H1 (cell line): Measurements from ENCODE around the gene CCDC157. TPM values are rescaled to one million over a fixed set of nuclear protein-coding genes. Genes with fewer than 3 reads are reported as not detected.

Experiments used
- CTCF ChIA-PET: fragments of 300-600 bp; sonication (Branson Sonifier 250); formaldehyde crosslinking; loops from one replicate; lab custom pipeline; 2021; ENCODE audit not compliant: partially characterized antibody; lab: Charles Lee
- POLR2A ChIA-PET: fragments of 300-600 bp; sonication (Branson Sonifier 250); formaldehyde crosslinking; loops from one replicate; lab custom pipeline; 2021; ENCODE audit warnings: inconsistent platforms; ENCODE audit not compliant: partially characterized antibody; lab: Charles Lee
- DNase-seq, 2 experiments: peaks; one replicate each; pipeline versions ENCODE4 v3.0.0 to v3.0.0-alpha.2; 2010 to 2022; ENCODE audit warnings: low spot score in 2 of 2, low read depth in 1 of 2, mixed read lengths in 1 of 2
- FAIRE-seq: peaks from 2 replicates; lab custom pipeline; 2011; peaks lifted over from hg19 to GRCh38; lab: Jason Lieb, UNC
- H2AFZ ChIP-seq: 2 replicates; pipeline ENCODE4 v1.8.1; 2012; ENCODE audit warnings: low read length, inconsistent platforms
- H2AK5ac ChIP-seq: 2 replicates; pipeline ENCODE4 v1.6.1; 2013; ENCODE audit warnings: low read depth, low read length
- H2BK120ac ChIP-seq: replicated peaks from 2 replicates; pipeline ENCODE3; 2013; ENCODE audit warnings: low read depth, low read length, inconsistent platforms
- H2BK12ac ChIP-seq: 2 replicates; pipeline ENCODE4 v1.6.1; 2013; ENCODE audit warnings: low read depth, low read length
- H2BK15ac ChIP-seq: 2 replicates; pipeline ENCODE4 v1.6.1; 2013; ENCODE audit warnings: low read length
- H2BK20ac ChIP-seq: 2 replicates; pipeline ENCODE4 v1.6.1; 2013; ENCODE audit warnings: low read length
- H2BK5ac ChIP-seq: 2 replicates; pipeline ENCODE4 v1.6.1; 2013; ENCODE audit warnings: low read depth, low read length
- H3K14ac ChIP-seq: 2 replicates; pipeline ENCODE4 v1.6.1; 2013; ENCODE audit warnings: inconsistent platforms; ENCODE audit not compliant: insufficient read length
- H3K18ac ChIP-seq: 2 replicates; pipeline ENCODE4 v1.6.1; 2013; ENCODE audit warnings: low read length; ENCODE audit errors: extremely low read depth
- H3K23ac ChIP-seq: 2 replicates; pipeline ENCODE4 v1.6.1; 2013; ENCODE audit warnings: inconsistent platforms; ENCODE audit not compliant: insufficient read length
- H3K23me2 ChIP-seq: 2 replicates; pipeline ENCODE4 v1.6.1; 2013; ENCODE audit warnings: low read depth, low read length
- H3K27ac ChIP-seq: 2 replicates; pipeline ENCODE4 v1.6.1; 2011; ENCODE audit warnings: low read depth, low read length, inconsistent platforms
- H3K27me3 ChIP-seq, 4 experiments: replicated peaks in 1 of 4; 1 replicate in 1 of 4; 2 replicates in 3 of 4; pipeline versions ENCODE4 v1.6.1 to v1.8.1; 2011 to 2013; ENCODE audit warnings: low read length in 3 of 4, mild to moderate bottlenecking in 3 of 4, inconsistent platforms in 2 of 4, mixed read lengths in 2 of 4, moderate library complexity in 1 of 4; ENCODE audit not compliant: control insufficient read depth in 3 of 4, insufficient read depth in 3 of 4; ENCODE audit errors: extremely low read depth in 1 of 4
- H3K36me3 ChIP-seq, 4 experiments: 2 replicates each; pipeline versions ENCODE4 v1.6.1 to v1.8.1; 2011 to 2013; ENCODE audit warnings: mild to moderate bottlenecking in 4 of 4, low read length in 3 of 4, moderate library complexity in 2 of 4, control low read depth in 1 of 4, inconsistent platforms in 1 of 4; ENCODE audit not compliant: insufficient read depth in 4 of 4, control insufficient read depth in 2 of 4
- H3K4ac ChIP-seq: replicated peaks from 2 replicates; pipeline ENCODE3; 2013; ENCODE audit warnings: low read length, low read depth, mixed read lengths, inconsistent platforms; ENCODE audit not compliant: insufficient read length
- H3K4me1 ChIP-seq, 4 experiments: replicated peaks in 1 of 4; 1 replicate in 1 of 4; 2 replicates in 3 of 4; pipeline versions ENCODE4 v1.6.1 to v1.8.1; 2011 to 2013; ENCODE audit warnings: low read length in 3 of 4, inconsistent platforms in 2 of 4, mixed read lengths in 1 of 4; ENCODE audit not compliant: insufficient read depth in 4 of 4, control insufficient read depth in 3 of 4
- H3K4me2 ChIP-seq, 2 experiments: 2 replicates each; pipeline versions ENCODE4 v1.6.1 to v1.8.1; 2011 to 2013; ENCODE audit warnings: low read depth in 2 of 2, low read length in 2 of 2, control low read depth in 1 of 2, inconsistent platforms in 1 of 2, mild to moderate bottlenecking in 1 of 2; ENCODE audit not compliant: insufficient read depth in 1 of 2
- H3K4me3 ChIP-seq, 4 experiments: fragments of 200-600, 300-600 bp in 1 of 4; sonication (generic), shearing (Covaris generic), sonication (Bioruptor Twin) in 1 of 4; 2 replicates each; pipeline versions ENCODE4 v1.5.1 to v1.8.1; 2011 to 2016; ENCODE audit warnings: low read length in 4 of 4, low read depth in 3 of 4, control low read depth in 2 of 4, inconsistent platforms in 2 of 4, mild to moderate bottlenecking in 2 of 4, mixed read lengths in 1 of 4, moderate library complexity in 1 of 4; ENCODE audit not compliant: insufficient read depth in 2 of 4; ENCODE audit errors: extremely low read depth in 1 of 4
- H3K56ac ChIP-seq: replicated peaks from 2 replicates; pipeline ENCODE3; 2013; ENCODE audit warnings: low read depth, mild to moderate bottlenecking, mixed read lengths, low read length, inconsistent platforms; ENCODE audit not compliant: insufficient read length
- H3K79me1 ChIP-seq: 2 replicates; pipeline ENCODE4 v1.6.1; 2013; ENCODE audit warnings: low read depth, low read length, control low read depth
- H3K79me2 ChIP-seq, 2 experiments: 2 replicates each; pipeline versions ENCODE4 v1.6.1 to v1.8.1; 2012 to 2013; ENCODE audit warnings: low read length in 2 of 2, mild to moderate bottlenecking in 2 of 2, inconsistent platforms in 1 of 2; ENCODE audit not compliant: insufficient read depth in 2 of 2, control insufficient read depth in 1 of 2
- H3K9ac ChIP-seq, 4 experiments: replicated peaks in 1 of 4; 1 replicate in 1 of 4; 2 replicates in 3 of 4; pipeline versions ENCODE4 v1.6.1 to v1.8.1; 2011 to 2013; ENCODE audit warnings: low read depth in 3 of 4, low read length in 3 of 4, control low read depth in 2 of 4, mild to moderate bottlenecking in 2 of 4, moderate library complexity in 2 of 4, inconsistent platforms in 1 of 4; ENCODE audit errors: extremely low read depth in 1 of 4
- H3K9me3 ChIP-seq, 2 experiments: 2 replicates each; pipeline versions ENCODE4 v1.6.1 to v1.8.1; 2012 to 2013; ENCODE audit warnings: mild to moderate bottlenecking in 2 of 2, moderate library complexity in 2 of 2, control low read depth in 1 of 2, inconsistent platforms in 1 of 2, low read depth in 1 of 2, low read length in 1 of 2, mixed read lengths in 1 of 2; ENCODE audit not compliant: insufficient read depth in 2 of 2
- H4K20me1 ChIP-seq, 2 experiments: replicated peaks in 1 of 2; 2 replicates each; pipeline versions ENCODE3 to v1.8.1; 2011 to 2013; ENCODE audit warnings: inconsistent platforms in 2 of 2, low read length in 2 of 2, mild to moderate bottlenecking in 1 of 2; ENCODE audit not compliant: insufficient read depth in 2 of 2, control insufficient read depth in 1 of 2
- H4K5ac ChIP-seq: 2 replicates; pipeline ENCODE4 v1.6.1; 2013; ENCODE audit warnings: low read length, low read depth, mixed read lengths, inconsistent platforms; ENCODE audit not compliant: insufficient read length
- H4K8ac ChIP-seq: 2 replicates; pipeline ENCODE4 v1.8.0; 2013; ENCODE audit warnings: mild to moderate bottlenecking, moderate library complexity, low read length, inconsistent platforms; ENCODE audit not compliant: insufficient read depth; ENCODE audit errors: extremely low read depth
- H4K91ac ChIP-seq: replicated peaks from 2 replicates; pipeline ENCODE3; 2013; ENCODE audit warnings: low read length, mixed read lengths, inconsistent platforms; ENCODE audit not compliant: insufficient read length
- BACH1 ChIP-seq: IDR thresholded peaks from 2 replicates; pipeline ENCODE4 v1.6.1; 2012; ENCODE audit warnings: low read length, improper control_type of control experiment
- CREB1 ChIP-seq: IDR thresholded peaks from 2 replicates; pipeline ENCODE4 v1.6.1; 2012; ENCODE audit warnings: inconsistent platforms
- EGR1 ChIP-seq: IDR thresholded peaks from 2 replicates; pipeline ENCODE4 v1.6.1; 2011; ENCODE audit warnings: low read depth, low read length, borderline replicate concordance
- GABPA ChIP-seq: IDR thresholded peaks from 2 replicates; pipeline ENCODE4 v1.6.1; 2011; ENCODE audit warnings: mild to moderate bottlenecking, low read length, moderate library complexity, borderline replicate concordance; ENCODE audit not compliant: insufficient read depth
- GTF2F1 ChIP-seq: IDR thresholded peaks from 2 replicates; pipeline ENCODE4 v1.6.1; 2012; ENCODE audit warnings: low read depth, low read length, improper control_type of control experiment, borderline replicate concordance
- KDM1A ChIP-seq: fragments of 200-600, 300-600 bp; sonication (generic); IDR thresholded peaks from 2 replicates; pipeline ENCODE4 v1.7.1; 2016; ENCODE audit warnings: mild to moderate bottlenecking, low read length, borderline replicate concordance
- PHF8 ChIP-seq: fragments of 200-600 bp; sonication (generic); conservative IDR thresholded peaks from 2 replicates; pipeline ENCODE4 v1.7.1; 2012; ENCODE audit warnings: low read depth, mild to moderate bottlenecking, inconsistent platforms, low read length, moderate library complexity
- POLR2A ChIP-seq, 2 experiments: IDR thresholded peaks; 1 replicate in 1 of 2; 2 replicates in 1 of 2; pipeline ENCODE4 v1.6.1; 2011; ENCODE audit warnings: low read depth in 2 of 2, low read length in 2 of 2, mild to moderate bottlenecking in 2 of 2; ENCODE audit errors: control extremely low read depth in 1 of 2
- SIX5 ChIP-seq: IDR thresholded peaks from 2 replicates; pipeline ENCODE4 v1.6.1; 2011; ENCODE audit warnings: mild to moderate bottlenecking, low read depth, low read length
- SRF ChIP-seq: IDR thresholded peaks from 2 replicates; pipeline ENCODE4 v1.6.1; 2011; ENCODE audit warnings: mild to moderate bottlenecking, low read depth, low read length, moderate library complexity
- SUZ12 ChIP-seq: fragments of 200-600 bp; sonication (generic); IDR thresholded peaks from 2 replicates; pipeline ENCODE4 v1.6.1; 2012; ENCODE audit warnings: mild to moderate bottlenecking, inconsistent platforms, low read length, moderate library complexity, mixed read lengths
- TEAD4 ChIP-seq: IDR thresholded peaks from 2 replicates; pipeline ENCODE4 v1.6.1; 2012; ENCODE audit warnings: low read depth, low read length, inconsistent platforms, mixed read lengths
- USF2 ChIP-seq: IDR thresholded peaks from 2 replicates; pipeline ENCODE4 v1.6.1; 2011; ENCODE audit warnings: low read length, improper control_type of control experiment
- ZNF274 ChIP-seq: IDR thresholded peaks from 2 replicates; pipeline ENCODE4 v1.7.0; 2012; ENCODE audit warnings: low read length, borderline replicate concordance; ENCODE audit errors: extremely low read depth
- WGBS, 2 experiments: shearing (Covaris generic) in 1 of 2; methylation state at CpG; one replicate each; pipeline versions ENCODE4 v1.1.6 to v1.1.7; 2013 to 2015; ENCODE audit warnings: low lambda C conversion rate in 2 of 2, mixed read lengths in 2 of 2, inconsistent platforms in 1 of 2, low coverage in 1 of 2, missing lambda C conversion rate in 1 of 2; ENCODE audit not compliant: insufficient replicate concordance in 2 of 2, insufficient coverage in 1 of 2, insufficient read length in 1 of 2; ENCODE audit errors: extremely low coverage in 1 of 2, missing lambda C conversion rate in 1 of 2; 5-methylcytosine and 5-hydroxymethylcytosine counted together
- polyA plus RNA-seq, 7 experiments: library from polyadenylated mRNA; depleted of rRNA in 3 of 7; stranded (reverse) in 5 of 7; unstranded in 2 of 7; fragments of >200 nt in 5 of 7; fragments of 200-250 nt in 2 of 7; gene quantifications; 1 replicate in 5 of 7; 2 replicates in 1 of 7; 4 replicates in 1 of 7; pipeline versions ENCODE4 v1.2.1 to v1.2.3, GENCODE V29; 2011 to 2013; ENCODE audit warnings: missing spikeins in 2 of 7, mixed read lengths in 2 of 7
- total RNA-seq: library from RNA; stranded (reverse); fragmentation: NEBNext Ultra II Directional; extraction: Animal tissue kit (Norgen Biotek cat#: 25700); gene quantifications from 2 replicates; pipeline ENCODE4 v1.2.1, GENCODE V29; 2021

CCDC157 gene
- total and polyA plus RNA-seq, 2 of the 8 experiments (the other 6 are each of a cell fraction or from before 2014, with no cell fraction given): 4.1 to 8.4 TPM

GRCh38 chr22:30425327-30425615, 68.5 kb downstream of the CCDC157 start:
- H4K20me1 ChIP-seq: peaks cover 0 to 22% of the 10 kb centered on the region in 2 experiments
- H2BK120ac ChIP-seq: no peak overlapping the region
- H2AK5ac ChIP-seq: no peak overlapping the region
- POLR2A ChIA-PET: interaction anchor here (0.7 to 5.2 kb wide), 16 partner anchors 11 to 322 kb away, joined by 3 to 39 read pairs (median 6); partner anchors contain the start of genes CASTOR1, CCDC157, SEC14L2 and SF3A1
- peaks cover 0 to 7% of the 10 kb centered on the region in 2 experiments; a peak in 1 of 4 replicates for H3K79me2 ChIP-seq
- H3K27me3 ChIP-seq: no peaks in the 10 kb centered on the region
- WGBS, 2 experiments: 18% methylated on average over 7 of the region's 9 CpGs; no CpG with 5 or more reads in 1 of the 2 experiments
- H3K23me2 ChIP-seq: peaks cover 22% of the 10 kb centered on the region
- H3K27ac ChIP-seq: no peak overlapping the region
- 0 out of 2 replicates have a peak overlapping the region, but pooled peaks have one; percentile 6 for H2AFZ ChIP-seq
- H2BK12ac ChIP-seq: no peak overlapping the region
- no peak overlapping the region for H3K23ac ChIP-seq
- H2BK15ac ChIP-seq: no peak overlapping the region
- H3K18ac ChIP-seq: peak overlapping the region; percentile 36; the same call in 1 of the 2 replicates
- no peak overlapping the region for H3K4ac ChIP-seq
- H3K9ac ChIP-seq: no peak overlapping the region
- H4K5ac ChIP-seq: no peak overlapping the region
- no peak for DNase-seq
- H2BK20ac ChIP-seq: no peak overlapping the region
- peak overlapping the region; percentile 70 to 71 for H3K4me2 ChIP-seq
- no peak overlapping the region for H4K8ac ChIP-seq
- no peak overlapping the region for H2BK5ac ChIP-seq
- no peaks in the 10 kb centered on the region; the same call in 1 of the 2 replicates for H3K79me1 ChIP-seq
- peak overlapping the region; percentile 66 to 88 (median 80) for H3K4me3 ChIP-seq
- H3K36me3 ChIP-seq: peaks cover 2 to 13% (median 7%) of the 10 kb centered on the region in 4 experiments; a peak in 6 of 8 replicates
- H3K14ac ChIP-seq: no peak overlapping the region
- peaks cover 6 to 28% (median 15%) of the 10 kb centered on the region in 4 experiments for H3K4me1 ChIP-seq
- no peak overlapping the region for H3K56ac ChIP-seq
- CTCF ChIA-PET: interaction anchor here (0.6 to 12.0 kb wide), 9 partner anchors 8 to 654 kb away, joined by 3 to 164 read pairs (median 6); partner anchors contain the start of gene SEC14L2
- H3K9me3 ChIP-seq: no peaks in the 10 kb centered on the region
- no peak overlapping the region for H4K91ac ChIP-seq
- FAIRE-seq: no peak
- TF ChIP-seq GTF2F1 (no peak), SIX5 (no peak), USF2 (no peak), GABPA (no peak), TEAD4 (no peak), EGR1 (no peak), ZNF274 (no peak), SRF (no peak), SUZ12 (no peak), BACH1 (no peak), PHF8 (no peak), POLR2A (IDR thresholded peaks at IDR 0.05; ENCODE audit: control extremely low read depth in 1 of 2, low read depth in 2 of 2, low read length in 2 of 2) (no peak), CREB1 (no peak), KDM1A (no peak)
